HG03565 (cell line): ENCODE data around the gene SNX32.

ENCODE experiments used
- ATAC-seq: cut with Tn5 transposase; IDR thresholded peaks from one replicate; pipeline ENCODE4 v1.9.1; 2021; ENCODE audit warnings: mild to moderate bottlenecking, moderate library complexity; ENCODE audit not compliant: unreplicated experiment

The SNX32 gene

DNA sequence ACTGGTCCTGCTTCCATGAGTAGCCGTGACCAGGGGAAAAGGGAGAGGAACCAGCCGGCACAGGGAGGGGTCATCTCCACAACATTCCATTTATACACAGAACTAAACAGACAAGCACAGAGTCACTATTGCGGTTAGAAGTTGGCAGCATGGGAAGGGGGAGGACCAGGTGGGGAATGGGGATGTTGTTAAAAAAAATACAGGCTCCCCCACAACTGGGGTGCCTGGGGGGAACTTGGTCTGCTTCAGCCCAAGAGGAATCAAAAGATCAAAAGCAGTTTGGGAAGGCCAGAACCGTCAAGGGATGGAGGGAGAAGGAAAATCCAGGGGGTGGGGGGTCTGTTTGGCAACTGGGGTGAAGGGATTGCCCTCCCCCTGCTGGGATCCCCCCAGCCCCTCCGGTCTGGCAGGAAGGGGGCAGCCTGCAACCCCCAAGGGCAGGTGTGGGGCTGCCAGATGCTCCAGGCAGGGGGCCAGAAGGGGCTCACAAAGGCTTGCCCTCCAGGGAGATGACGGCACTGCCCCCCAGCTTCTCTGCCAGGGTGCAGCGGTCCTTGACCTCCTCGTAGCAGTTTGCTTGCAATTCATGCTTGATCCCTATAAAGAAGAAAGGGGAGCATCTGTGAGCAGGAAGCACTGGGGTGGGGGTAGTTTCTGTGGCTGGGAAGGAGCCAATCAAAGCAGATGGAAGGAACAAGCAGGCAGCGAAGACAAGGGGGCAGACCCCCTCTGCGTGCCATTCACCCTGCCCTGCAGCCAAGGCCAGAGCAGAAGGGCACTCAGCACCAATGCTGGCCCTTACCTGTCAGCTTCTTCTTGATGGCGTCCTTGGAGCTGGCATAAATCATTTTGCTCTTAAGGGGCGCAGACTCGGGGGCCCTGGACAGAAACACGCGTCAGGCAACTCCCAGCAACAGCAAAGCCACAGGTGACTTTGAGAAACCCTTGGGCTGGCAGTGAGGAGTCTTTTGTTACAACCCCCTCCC is 21.4 kb downstream of the SNX32 start:
- ATAC-seq, result no peak

DNA sequence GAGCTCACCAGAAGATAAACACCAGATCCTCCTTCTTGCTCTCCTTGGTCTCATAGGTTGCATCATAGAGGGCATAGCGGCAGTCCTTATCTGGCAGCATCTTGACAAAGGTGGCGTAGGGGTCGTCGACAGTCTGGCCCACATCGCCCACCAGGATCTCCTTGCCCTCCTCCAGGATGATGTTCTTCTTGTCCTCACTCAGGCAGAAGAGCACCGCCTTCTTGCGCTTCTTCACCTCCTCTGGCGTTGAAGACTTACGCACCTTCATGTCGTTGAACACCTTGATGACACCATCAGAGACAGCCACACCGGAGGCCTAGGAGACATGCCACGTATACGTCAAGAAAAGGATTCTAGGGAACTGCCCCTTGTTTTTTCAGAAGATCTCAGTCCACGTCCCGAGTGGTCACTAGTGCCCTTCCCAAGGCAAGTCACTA is 22.2 kb downstream of the SNX32 start:
- no peak for ATAC-seq

DNA sequence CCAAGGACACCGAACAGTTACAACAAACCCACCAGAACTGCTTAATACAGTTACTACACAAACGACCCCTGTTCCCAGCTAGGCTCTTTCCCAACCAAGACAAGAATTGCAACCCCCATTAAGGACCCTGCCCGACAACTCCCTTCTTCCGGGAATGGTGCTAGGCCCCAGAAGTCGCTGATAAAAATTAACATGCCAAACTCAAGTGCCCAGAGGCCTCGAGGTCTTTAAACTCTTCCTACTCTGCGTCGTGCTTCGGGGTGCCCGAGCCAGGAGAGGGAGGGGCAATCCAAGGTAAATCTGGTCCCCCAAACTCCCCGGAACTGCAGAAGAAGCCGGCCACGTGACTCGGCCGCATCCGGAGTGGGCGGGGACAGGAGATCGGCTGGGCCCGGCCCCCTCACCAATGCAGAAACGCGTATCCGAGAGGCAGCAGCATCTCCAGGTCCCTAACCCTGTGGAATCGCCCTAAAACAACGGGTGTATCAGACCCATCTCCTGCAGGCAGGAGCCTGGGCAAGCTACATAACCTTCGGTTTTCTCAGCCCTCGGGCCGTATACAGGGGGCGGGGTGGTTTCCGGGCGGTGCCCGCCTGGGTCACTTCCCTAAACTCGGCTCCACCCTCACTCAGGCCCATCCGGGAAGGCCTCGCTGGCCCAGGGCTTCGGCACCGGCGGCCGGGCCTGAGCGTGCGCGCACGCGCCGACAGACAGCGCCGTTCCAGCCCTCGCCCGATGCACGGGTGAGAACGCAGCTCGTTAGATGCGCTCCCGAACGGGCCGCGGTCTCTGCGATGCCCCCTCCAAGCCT is 23.1 kb downstream of the SNX32 start:
- no peak for ATAC-seq

DNA sequence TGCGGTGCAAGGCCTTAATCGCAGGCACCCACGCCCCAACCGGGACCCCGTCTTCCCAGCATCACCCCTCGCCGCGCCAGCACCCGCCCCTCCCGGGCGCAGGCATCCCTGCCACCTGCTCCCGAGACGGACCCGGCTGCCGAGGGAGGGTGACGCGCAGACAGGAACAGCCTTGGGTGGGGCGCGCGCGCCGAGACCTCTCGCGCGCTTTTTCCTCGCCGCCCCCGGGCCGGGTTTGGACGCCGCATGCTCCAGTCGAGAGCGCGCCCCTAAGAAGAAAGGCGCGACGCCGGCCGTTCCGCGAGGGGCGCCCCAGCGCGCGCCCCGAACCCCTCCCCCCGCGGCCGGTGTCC is 23.7 kb downstream of the SNX32 start:
- peak; percentile 0 for ATAC-seq

DNA sequence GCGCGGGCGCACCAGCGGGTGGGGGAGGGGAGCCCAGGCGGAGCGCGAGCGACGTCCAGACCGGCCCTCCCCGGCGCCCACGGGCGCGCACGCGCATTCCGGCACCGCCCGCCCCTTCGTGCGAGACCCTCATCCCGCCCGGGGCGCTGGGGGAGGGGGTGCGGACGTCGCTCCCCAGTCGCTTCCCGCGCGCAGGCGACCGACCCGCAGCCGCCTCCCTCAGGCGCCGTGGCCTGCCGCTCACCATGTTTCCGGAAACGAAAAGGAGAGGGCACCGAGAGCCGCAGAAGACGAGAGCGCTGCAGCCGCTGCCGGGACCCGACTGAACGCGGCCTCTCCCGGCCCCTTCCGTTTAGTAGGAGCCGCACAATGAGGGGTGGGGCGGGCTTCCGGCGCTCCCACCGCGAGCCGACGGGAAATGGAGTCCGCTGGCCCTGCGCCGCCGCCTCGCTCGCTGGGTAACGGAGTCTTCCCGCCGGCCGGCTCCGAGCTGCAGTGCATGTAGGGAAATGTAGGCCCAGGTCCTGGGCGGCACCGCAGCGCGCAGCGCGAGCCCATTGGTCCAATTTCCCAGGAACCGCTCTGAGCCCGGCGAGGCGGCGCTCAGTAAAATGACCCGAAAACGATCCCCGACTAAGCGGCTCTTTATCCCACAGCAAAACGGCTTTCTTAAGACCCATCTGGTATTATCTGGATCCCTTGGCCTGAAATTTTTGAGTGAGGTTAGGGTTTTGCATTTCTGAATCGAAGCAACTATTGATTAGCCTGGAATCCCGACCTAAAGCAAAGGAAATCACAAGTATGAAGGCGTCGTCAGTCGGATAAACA is 24.3 kb downstream of the SNX32 start, which contains the start of gene CFL1:
Gene CFL1 (minus strand): TSS at position 328 of the 828 bp plus-strand sequence. CDS start 81 bp downstream, at position 247.
- peak; percentile 37 for ATAC-seq

DNA sequence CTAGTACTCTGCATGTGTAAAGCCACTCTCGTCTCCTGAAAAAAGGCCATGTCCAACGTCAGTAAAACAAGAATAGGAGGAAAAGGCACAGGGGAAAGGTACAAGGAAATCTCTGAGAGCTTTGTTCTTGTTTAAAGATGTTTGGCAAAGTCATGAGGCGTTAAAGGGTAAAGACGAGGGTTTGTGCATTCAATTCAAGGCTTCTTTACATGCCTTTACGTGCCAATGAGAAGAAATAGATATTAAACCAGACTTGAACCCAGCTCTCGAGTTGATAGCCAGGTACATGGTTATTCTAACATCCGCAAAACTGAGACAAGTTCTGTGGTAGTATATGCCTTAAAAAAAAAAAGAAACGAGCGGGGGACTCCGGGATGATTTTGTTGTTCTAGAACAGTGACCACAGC is 24.9 kb downstream of the SNX32 start:
- ATAC-seq, result no peak

DNA sequence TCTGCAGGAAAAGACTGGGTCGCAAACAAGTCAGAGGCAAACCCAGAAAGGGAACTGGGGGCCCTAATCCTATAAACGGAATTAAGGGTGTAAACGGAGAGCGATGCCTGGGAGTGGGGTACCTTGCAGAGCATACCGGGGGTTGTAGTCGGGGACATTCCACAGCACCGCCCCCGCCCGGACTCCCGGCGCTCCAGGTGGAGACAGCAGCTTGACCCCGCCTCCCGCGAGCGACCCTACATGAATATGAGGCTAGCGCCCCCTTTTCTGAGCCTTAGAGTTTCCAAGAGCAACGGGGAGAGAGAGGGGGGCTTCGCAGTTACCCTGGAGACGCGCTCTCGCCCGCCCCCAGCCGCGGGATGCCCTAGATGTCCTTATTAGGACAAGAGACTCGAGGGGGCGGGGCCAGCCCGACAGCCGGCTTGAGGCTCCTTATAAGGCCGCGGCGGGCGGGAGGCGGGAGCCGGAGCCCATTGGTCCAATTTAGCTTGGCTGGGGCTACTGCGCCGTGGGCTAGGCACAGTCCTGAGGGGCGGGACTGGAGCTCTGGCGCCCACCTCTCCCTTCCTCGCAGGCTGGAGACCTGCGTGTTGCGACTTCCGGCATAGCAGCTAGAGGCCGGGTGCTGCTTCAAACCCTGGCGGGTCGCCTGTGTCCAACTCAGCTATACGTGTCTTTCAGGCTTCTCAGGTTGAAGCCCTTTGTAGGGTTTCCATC is 25.5 kb downstream of the SNX32 start:
- ATAC-seq, result peak; percentile 44

DNA sequence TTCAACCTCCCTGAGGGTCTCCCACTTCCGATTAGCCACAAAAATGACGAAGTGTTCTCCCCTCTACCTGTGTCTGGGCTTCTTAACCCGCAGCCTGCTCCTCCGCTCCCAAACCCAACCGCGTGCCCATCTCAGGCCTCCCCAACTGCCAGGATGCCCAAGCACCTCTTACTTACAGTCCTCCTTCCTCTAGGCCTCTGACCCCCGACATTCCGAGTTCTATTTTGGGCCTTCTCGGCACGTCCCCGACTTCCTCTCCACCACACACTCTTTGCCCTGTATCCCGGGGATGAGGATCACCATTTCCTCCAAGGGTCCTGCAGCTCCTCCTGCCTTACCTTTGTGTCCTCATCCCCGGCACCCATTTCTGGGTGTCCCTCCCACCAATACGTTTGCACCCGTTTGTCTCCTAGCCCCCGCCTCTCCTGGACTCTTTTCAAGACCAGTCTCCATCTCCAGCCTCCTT is 26.1 kb downstream of the SNX32 start:
- ATAC-seq, result no peak

DNA sequence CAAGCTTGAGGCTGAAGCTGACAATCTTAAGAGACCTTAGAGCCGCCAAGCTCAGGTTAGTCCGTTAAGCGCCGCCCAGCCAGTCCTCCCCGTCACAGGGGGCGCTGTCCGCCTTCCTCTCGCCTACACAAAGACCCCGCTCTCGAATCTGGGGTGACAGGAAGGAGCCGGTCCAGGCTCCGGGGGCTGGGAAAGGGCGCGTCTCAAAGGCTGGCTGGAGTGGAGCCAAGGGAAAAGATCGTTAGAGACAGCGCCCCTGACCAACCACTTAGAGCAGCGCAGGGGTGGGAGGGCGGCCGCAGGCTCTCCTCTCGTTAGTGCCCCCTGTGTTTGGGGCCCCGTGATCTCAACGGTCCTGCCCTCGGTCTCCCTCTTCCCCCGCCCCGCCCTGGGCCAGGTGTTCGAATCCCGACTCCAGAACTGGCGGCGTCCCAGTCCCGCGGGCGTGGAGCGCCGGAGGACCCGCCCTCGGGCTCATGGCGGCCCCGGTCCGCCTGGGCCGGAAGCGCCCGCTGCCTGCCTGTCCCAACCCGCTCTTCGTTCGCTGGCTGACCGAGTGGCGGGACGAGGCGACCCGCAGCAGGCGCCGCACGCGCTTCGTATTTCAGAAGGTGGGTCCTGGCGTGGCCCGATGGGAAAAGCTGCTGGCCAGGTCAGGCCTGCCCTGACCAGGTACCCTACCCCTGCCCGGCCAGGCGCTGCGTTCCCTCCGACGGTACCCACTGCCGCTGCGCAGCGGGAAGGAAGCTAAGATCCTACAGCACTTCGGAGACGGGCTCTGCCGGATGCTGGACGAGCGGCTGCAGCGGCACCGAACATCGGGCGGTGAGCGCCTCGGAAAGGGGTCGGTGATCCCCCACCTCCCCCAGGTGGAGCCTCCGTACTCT is 26.8 kb downstream of the SNX32 start, which contains the start of gene MUS81:
Gene MUS81 (plus strand): TSS at position 156 of the 887 bp plus-strand sequence. CDS start 321 bp downstream, at position 477.
- ATAC-seq, result no peak

DNA sequence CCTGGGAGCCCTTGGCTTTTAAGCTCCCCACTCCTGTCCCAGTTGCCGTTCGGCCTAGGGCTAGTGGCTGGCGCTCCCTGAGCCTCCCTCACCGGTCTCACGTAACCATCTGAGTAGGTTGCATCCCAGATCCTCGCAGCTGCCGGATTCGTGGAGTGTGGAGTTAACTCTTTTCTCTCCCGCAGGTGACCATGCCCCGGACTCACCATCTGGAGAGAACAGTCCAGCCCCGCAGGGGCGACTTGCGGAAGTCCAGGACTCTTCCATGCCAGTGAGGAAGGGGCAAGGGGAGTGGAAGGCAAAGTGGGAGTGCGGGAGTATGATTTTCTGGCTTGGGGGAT is 27.4 kb downstream of the SNX32 start:
- no peak for ATAC-seq

DNA sequence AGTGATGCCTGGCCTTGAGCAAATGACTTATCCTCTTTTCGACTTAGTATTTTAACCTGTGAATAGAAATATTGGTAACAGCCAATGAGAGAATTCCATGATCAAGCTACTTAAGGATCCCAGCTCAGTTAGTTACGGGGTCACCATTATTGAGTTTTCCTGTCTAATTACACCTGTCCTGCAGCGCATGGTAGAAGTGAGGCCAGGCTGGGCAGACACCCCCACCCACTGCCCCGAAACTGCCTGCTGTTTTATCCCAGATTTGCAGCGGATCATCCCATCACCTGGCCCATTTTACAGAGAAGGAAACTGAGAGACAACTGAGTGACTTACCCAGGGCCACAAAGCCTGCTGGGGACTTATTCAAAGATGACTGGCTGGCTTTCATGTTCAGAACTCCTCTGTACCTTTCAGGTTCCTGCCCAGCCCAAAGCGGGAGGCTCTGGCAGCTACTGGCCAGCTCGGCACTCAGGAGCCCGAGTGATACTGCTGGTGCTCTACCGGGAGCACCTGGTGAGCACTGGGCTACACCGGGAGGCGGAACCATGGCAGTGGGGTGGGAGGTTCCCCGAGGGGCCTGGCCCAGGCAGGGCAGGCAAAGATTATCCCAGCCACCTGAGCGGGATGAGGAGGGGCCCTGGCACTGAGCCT is 27.9 kb downstream of the SNX32 start:
- no peak for ATAC-seq

DNA sequence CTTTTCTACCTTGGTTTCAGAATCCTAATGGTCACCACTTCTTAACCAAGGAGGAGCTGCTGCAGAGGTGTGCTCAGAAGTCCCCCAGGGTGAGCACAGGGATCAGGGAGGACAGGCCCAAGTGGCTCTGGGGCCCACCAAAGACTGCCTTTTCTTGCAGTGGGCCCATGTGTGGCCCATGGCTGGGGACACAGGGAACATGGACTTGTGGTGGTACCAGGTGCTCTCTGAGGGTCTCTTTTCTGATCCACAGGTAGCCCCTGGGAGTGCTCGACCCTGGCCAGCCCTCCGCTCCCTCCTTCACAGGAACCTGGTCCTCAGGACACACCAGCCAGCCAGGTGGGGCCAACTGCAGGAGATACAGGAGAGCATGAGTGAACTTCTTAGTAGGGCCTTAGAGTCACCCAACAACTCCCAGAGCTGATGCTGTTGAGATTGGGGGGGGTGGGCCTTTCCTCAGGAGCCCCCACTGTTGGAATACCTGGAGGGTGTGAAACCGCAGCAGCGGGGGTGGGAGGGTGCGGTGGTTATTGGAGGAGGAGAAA is 28.5 kb downstream of the SNX32 start:
- no peak for ATAC-seq

DNA sequence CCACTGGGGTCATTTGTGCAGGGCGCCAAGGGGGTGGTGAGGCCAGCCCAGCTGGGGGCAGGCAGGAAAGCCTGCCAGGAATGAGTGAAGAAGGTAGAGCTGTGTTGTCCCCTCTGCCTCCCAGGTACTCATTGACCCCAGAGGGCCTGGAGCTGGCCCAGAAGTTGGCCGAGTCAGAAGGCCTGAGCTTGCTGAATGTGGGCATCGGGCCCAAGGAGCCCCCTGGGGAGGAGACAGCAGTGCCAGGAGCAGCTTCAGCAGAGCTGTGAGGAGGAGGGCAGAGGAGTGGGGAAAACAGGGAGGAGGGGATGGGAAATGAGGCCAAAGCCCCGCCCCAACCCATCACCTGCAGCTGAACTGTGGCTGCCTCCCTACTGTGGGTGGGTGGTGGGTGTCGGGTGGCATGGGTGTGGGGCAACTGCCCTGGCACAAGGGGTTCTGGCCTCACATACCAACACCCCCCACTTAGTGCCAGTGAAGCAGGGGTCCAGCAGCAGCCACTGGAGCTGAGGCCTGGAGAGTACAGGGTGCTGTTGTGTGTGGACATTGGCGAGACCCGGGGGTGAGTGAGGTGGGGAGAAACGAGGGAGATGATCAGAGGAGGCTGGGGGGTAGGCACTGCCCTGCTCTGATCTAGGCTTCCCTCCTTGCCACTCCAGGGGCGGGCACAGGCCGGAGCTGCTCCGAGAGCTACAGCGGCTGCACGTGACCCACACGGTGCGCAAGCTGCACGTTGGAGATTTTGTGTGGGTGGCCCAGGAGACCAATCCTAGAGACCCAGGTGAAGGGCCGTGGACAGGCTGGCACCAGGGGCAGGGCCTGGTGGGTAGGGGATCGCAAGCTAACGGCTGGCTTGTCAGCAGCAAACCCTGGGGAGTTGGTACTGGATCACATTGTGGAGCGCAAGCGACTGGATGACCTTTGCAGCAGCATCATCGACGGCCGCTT is 29.5 kb downstream of the SNX32 start:
- ATAC-seq, result no peak

DNA sequence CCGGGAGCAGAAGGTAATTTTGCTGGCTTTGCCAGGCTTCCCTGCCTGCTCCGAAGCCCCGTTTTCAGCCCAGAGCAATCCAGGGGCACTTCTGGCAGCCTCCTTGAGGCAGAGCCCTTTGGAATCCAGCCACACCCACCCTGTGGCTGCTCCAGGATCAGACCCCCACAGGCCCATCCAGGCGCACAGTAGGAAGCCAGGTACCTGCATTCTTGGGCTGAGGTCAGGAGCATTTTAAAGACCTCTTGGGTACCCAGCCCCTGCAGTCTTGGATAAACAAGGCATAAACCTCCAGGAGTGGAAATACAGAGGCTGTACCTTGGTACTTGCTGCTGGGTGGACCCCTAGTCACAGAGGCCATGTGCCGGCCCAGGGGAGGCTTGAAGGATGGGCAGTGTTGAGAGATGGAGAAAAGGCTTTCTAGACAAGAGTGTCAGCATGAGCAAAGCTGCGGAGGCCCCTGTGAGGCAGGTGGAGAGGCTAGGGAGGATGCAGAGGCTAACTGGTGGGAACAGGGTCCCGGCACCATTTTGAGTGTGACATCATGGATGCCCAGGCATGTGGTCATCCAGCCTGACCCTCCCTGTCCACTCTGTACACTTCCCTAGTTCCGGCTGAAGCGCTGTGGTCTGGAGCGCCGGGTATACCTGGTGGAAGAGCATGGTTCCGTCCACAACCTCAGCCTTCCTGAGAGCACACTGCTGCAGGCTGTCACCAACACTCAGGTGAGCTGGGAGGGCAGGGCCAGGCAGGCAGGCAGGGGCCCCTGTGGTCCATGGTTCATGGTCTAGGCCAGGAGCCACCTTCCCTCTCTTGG is 30.3 kb downstream of the SNX32 start:
- no peak for ATAC-seq

DNA sequence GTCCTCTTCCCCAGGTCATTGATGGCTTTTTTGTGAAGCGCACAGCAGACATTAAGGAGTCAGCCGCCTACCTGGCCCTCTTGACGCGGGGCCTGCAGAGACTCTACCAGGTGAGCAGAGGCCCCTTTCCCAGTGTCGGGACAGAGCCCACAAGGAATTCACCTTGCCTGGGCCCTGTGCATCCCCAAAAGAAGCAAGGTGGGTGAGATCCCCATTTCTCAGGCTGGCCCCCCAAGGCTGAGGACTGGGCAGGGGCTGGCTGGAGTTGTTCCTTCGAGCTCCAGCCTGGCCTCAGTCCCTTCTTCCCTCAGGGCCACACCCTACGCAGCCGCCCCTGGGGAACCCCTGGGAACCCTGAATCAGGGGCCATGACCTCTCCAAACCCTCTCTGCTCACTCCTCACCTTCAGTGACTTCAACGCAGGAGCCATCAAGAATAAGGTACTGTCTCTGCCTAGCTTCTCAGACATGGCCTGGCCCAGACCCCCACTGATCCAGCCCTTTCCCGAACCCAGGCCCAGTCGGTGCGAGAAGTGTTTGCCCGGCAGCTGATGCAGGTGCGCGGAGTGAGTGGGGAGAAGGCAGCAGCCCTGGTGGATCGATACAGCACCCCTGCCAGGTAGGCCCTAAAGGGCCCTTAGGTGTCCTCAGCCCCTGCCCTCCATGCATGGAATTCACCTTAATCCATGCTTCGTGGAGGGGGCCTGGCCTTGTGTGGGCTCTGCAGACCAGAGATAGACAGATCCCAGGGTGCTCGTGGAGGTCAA is 31.1 kb downstream of the SNX32 start:
- no peak for ATAC-seq
